ENCODE measurements around the gene OVOL1.

DNA sequence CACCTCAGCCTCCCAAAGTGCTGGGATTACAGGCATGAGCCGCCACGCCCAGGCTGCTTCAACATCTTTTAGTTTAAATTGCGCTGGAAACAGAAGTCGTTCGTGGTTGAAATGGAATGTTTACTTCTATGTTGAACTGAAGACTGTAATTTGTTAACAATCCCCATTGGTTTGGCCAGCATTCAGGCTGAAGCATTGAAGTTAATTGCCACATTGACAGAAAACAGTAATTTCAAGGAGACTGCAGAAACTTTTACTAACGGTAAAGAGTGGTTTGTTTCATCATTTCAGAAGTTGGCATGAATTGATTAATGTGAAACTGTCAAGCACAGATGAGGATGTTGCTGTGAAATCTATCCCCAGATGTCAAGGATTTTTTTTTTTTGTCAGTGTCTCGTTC is 20.3 kb upstream of the OVOL1 start:
- TF ChIP-seq POLR2A (IDR thresholded peaks at IDR 0.05) (no peak), POLR2AphosphoS5 (IDR thresholded peaks at IDR 0.05) (no peak), EP300 (IDR thresholded peaks at IDR 0.05) (no peak)
- TF ChIP-seq, protein P1, sequence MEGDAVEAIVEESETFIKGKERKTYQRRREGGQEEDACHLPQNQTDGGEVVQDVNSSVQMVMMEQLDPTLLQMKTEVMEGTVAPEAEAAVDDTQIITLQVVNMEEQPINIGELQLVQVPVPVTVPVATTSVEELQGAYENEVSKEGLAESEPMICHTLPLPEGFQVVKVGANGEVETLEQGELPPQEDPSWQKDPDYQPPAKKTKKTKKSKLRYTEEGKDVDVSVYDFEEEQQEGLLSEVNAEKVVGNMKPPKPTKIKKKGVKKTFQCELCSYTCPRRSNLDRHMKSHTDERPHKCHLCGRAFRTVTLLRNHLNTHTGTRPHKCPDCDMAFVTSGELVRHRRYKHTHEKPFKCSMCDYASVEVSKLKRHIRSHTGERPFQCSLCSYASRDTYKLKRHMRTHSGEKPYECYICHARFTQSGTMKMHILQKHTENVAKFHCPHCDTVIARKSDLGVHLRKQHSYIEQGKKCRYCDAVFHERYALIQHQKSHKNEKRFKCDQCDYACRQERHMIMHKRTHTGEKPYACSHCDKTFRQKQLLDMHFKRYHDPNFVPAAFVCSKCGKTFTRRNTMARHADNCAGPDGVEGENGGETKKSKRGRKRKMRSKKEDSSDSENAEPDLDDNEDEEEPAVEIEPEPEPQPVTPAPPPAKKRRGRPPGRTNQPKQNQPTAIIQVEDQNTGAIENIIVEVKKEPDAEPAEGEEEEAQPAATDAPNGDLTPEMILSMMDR (IDR thresholded peaks at IDR 0.05): no peak
